Tibial nerve (tissue), 4 donors: ENCODE measurements around the gene TBC1D8B. TPM values are rescaled to one million over a fixed set of nuclear protein-coding genes. Genes with fewer than 3 reads are reported as not detected.
"Not testable (repeated sequence)": the region's sequence is repeated elsewhere in the genome, so short reads cannot be mapped to it uniquely, and the experiment has no call there.

ENCODE experiments used
- DNase-seq, 2 donors: peaks; one replicate each; pipeline ENCODE4 v3.0.0-alpha.2; 2019; ENCODE audit warnings: low spot score in 2 of 2
- H3K27ac ChIP-seq, 4 donors: fragments of 200-600 bp; sonication (generic) in 3 of 4; one replicate each; pipeline ENCODE4 v1.5.1; 2017 to 2019; ENCODE audit warnings: mild to moderate bottlenecking in 1 of 4
- H3K27me3 ChIP-seq, 2 donors: fragments of 200-600 bp; sonication (generic) in 1 of 2; one replicate each; pipeline versions ENCODE4 v1.5.1 to v1.6.0; 2017 to 2019
- H3K36me3 ChIP-seq, 3 donors: fragments of 200-600 bp; sonication (generic); one replicate each; pipeline ENCODE4 v1.5.1; 2018 to 2019
- H3K4me1 ChIP-seq, 4 donors: fragments of 200-600 bp; sonication (generic) in 3 of 4; one replicate each; pipeline ENCODE4 v1.5.1; 2017 to 2019
- H3K4me3 ChIP-seq, 4 donors: fragments of 200-600 bp; sonication (generic) in 3 of 4; one replicate each; pipeline ENCODE4 v1.5.1; 2017 to 2019; ENCODE audit warnings: mild to moderate bottlenecking in 1 of 4, moderate library complexity in 1 of 4
- H3K9me3 ChIP-seq, 4 donors: fragments of 200-600 bp; sonication (generic) in 3 of 4; one replicate each; pipeline ENCODE4 v1.5.1; 2017 to 2019
- CTCF ChIP-seq, 5 experiments: fragments of 200-600 bp in 3 of 5; fragments of 450-650 bp in 2 of 5; sonication (generic) in 3 of 5; IDR thresholded peaks; one replicate each; pipeline ENCODE4 v1.5.1; 2016 to 2019; ENCODE audit warnings: antibody characterized with exemption in 5 of 5, mild to moderate bottlenecking in 3 of 5, moderate library complexity in 2 of 5
- EP300 ChIP-seq, 2 donors: sonication (generic); formaldehyde crosslinking; IDR thresholded peaks; one replicate each; pipeline ENCODE4 v1.6.1; 2017; ENCODE audit warnings: antibody characterized with exemption in 2 of 2, mild to moderate bottlenecking in 1 of 2
- POLR2A ChIP-seq, 2 donors: fragments of 450-650 bp; IDR thresholded peaks; one replicate each; pipeline ENCODE4 v1.6.1; 2017; ENCODE audit warnings: antibody characterized with exemption in 2 of 2, mild to moderate bottlenecking in 2 of 2, moderate library complexity in 2 of 2
- WGBS, 2 donors: methylation state at CpG; one replicate each; pipeline ENCODE4 v1.1.5; 2018; 5-methylcytosine and 5-hydroxymethylcytosine counted together
- total RNA-seq, 4 donors: library from RNA; depleted of rRNA; stranded (reverse); fragments of >200 nt; gene quantifications; one replicate each; pipeline ENCODE4 v1.1.0, GENCODE V29; 2016

Gene TBC1D8B
- total RNA-seq, 4 donors from 2014 or later = 8.1 to 16.7 (median 10.4) TPM

DNA sequence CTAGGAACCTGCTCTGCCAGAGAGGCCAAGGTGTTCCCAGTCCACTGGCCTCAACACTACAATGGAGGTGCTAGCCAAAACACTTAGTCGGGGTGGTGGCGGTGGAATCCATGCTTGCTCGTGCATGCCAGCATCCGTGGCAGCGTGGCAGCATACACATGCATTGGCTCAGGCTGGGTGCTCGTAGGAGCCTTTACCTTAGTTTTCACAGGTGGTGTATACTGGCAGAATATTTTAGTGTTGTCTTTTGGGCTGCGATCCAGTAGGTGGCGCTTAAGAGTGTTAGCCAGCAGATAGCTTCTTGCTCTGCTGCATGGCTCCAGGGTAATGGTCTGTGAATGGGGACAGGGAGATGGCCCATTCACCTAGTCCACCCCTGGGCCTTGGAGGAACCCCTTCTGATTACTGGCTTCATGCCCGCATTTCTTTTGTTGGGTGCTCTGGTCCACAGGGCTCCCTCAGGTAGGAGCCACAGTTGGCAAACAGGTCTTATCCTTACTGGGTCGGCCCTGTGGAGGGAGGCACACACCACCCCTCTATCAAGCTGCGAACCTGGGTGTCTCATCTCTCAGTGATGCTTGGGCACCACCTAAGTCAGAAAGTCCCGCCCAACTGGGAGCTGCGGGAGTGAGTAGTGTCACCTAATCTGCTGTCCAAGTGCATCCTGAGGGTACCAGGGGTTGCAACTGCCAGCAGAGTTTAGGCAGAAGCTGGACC lies 60.7 kb downstream of the TBC1D8B start:
- TF ChIP-seq CTCF (IDR thresholded peaks at IDR 0.05) (no peak), POLR2A (IDR thresholded peaks at IDR 0.05) (no peak), EP300 (IDR thresholded peaks at IDR 0.05) (no peak)

GRCh38 chrX:106863697-106864096 lies 61.2 kb downstream of the TBC1D8B start:
- Histone ChIP-seq H3K27me3 (peaks cover 0 to 23% of the 10 kb centered on the region in 2 donors), H3K27ac (no peak overlapping the region), H3K4me3 (no peak overlapping the region), H3K9me3 (peaks cover 0 to 4% (median under 1%) of the 10 kb centered on the region in 4 donors), H3K36me3 (no peaks in the 10 kb centered on the region), H3K4me1 (no peaks in the 10 kb centered on the region)
- WGBS, 2 donors = 81% methylated on average over 8 of the region's 9 CpGs; no CpG with 5 or more reads in 1 of the 2 donors
- no peak for DNase-seq
- TF ChIP-seq EP300 (IDR thresholded peaks at IDR 0.05) (no peak), CTCF (IDR thresholded peaks at IDR 0.05) (no peak), POLR2A (IDR thresholded peaks at IDR 0.05) (no peak)

More for the DNA sequence above, 60.7 kb downstream of the TBC1D8B start:
- H3K36me3 ChIP-seq = no peaks in the 10 kb centered on the region
- H3K9me3 ChIP-seq = peaks cover 0 to 6% (median 2%) of the 10 kb centered on the region in 4 donors
- H3K4me1 ChIP-seq = no peaks in the 10 kb centered on the region
- H3K27me3 ChIP-seq = peaks cover 0 to 29% of the 10 kb centered on the region in 2 donors
- WGBS, 2 donors = 41 to 54% methylated on average over 5 to 13 of the region's 13 CpGs
- DNase-seq = no peak
- no peak overlapping the region for H3K4me3 ChIP-seq
- no peak overlapping the region for H3K27ac ChIP-seq

GRCh38 chrX:106872796-106873195 lies 70.3 kb downstream of the TBC1D8B start:
- not testable (repeated sequence) for H3K9me3 ChIP-seq, H3K4me3 ChIP-seq, H3K36me3 ChIP-seq, H3K27ac ChIP-seq, DNase-seq, H3K4me1 ChIP-seq
- 98 to 100% methylated on average over 2 of the region's 2 CpGs for WGBS, 2 donors
- H3K27me3 ChIP-seq = peaks cover 3 to 41% of the 10 kb centered on the region in 2 donors

- Histone ChIP-seq H3K9me3 (no peaks in the 10 kb centered on the region), H3K4me3 (no peak overlapping the region), H3K27me3 (peaks cover 3 to 52% of the 10 kb centered on the region in 2 donors), H3K27ac (no peak overlapping the region), H3K4me1 (no peaks in the 10 kb centered on the region), H3K36me3 (peaks cover 0 to 10% (median 0%) of the 10 kb centered on the region in 3 donors)
- no peak for DNase-seq
- TF ChIP-seq POLR2A (IDR thresholded peaks at IDR 0.05) = no peak
- TF ChIP-seq EP300 (IDR thresholded peaks at IDR 0.05) = no peak
- peak; percentile 20 to 61 (median 40) for TF ChIP-seq CTCF (IDR thresholded peaks at IDR 0.05)
- WGBS, 2 donors = 54 to 67% methylated on average over 2 of the region's 2 CpGs
These were observed 71.6 kb downstream of the TBC1D8B start for GRCh38 chrX:106874075-106874474.

GRCh38 chrX:106875151-106875550 lies 72.7 kb downstream of the TBC1D8B start:
- H3K4me3 ChIP-seq = no peak overlapping the region
- no peak overlapping the region for H3K27ac ChIP-seq
- H3K27me3 ChIP-seq = peaks cover 3 to 53% of the 10 kb centered on the region in 2 donors
- H3K36me3 ChIP-seq = peaks cover 0 to 10% (median 0%) of the 10 kb centered on the region in 3 donors
- no peak for TF ChIP-seq EP300 (IDR thresholded peaks at IDR 0.05)
- no peak for TF ChIP-seq CTCF (IDR thresholded peaks at IDR 0.05)
- TF ChIP-seq POLR2A (IDR thresholded peaks at IDR 0.05) = no peak
- no peak for DNase-seq
- WGBS, 2 donors = 60 to 64% methylated on average over 1 of the region's 1 CpG
- H3K9me3 ChIP-seq = no peaks in the 10 kb centered on the region
- H3K4me1 ChIP-seq = no peaks in the 10 kb centered on the region
